Activated naive CD4-positive, alpha-beta T cell treated with Interleukin-2 at 50 U/mL for 16 hours (primary cell): Measurements from ENCODE around the gene UBXN7.
"Not testable (repeated sequence)": the region's sequence is repeated elsewhere in the genome, so short reads cannot be mapped to it uniquely, and the experiment has no call there.

Source experiments
- DNase-seq: peaks from one replicate; pipeline ENCODE4 v3.0.0-alpha.2; 2020

Gene UBXN7

DNA sequence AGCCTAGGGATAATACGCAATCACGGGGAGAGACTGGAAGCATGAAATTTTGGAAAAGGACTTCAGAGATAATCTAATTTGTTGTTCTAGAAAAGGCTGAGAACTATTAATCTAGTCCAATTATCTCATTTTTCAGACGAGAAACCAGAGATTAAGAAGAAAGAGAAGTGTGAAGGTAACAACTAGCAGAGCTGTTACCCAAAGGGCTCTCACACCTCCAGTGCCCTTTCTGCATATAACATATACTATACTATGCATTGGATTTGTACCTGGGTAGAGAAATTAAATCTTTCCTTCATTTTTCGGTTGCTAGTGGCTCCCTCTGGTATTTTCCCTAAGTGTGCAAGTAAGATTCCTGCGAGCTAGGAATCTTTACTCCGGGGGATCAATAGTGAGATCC, 80.7 kb downstream of the UBXN7 start:
- DNase-seq, result no peak

GRCh38 chr3:196350067-196350466, 82.2 kb downstream of the UBXN7 start:
- DNase-seq, result no peak

DNA sequence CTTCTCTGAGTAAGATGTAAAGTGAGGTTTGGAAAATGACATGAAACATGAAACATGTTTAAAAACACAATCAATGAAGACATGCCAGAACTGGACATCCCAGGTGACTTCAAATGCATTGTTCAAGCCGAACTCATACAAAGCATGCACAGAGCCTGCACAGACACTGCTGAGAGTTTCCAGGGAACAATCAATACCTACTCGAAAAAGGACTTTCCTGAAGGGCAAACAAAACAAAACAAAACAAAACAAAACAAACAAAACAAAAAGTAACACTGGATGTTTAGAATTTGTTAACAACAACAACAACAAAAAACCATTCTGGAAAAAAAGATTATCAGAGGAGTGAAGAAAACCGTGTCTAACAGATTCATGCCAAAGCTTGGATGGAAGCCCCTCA, 83.5 kb downstream of the UBXN7 start:
- DNase-seq, result no peak

DNA sequence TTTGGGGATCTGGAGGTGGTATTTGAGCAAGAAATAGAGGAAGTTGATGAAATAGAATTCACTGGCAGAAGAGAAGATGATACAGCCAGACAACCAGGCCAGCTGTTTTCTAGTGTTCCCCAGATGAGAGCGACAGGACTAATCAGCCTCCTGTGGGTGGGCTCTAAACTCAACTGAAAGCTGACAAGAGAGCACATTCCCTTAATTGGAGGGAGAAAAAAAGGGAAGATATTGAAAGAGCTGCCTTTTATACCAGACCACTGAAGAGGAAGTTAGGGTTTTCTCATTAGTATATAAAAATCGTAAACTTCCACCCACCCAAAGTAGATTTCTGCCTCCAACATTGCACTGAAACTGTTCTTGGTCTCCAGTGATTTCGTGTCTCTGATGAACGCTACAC, 87.6 kb downstream of the UBXN7 start:
- no peak for DNase-seq

GRCh38 chr3:196343917-196344316, 88.3 kb downstream of the UBXN7 start:
- DNase-seq, result not testable (repeated sequence)

- no peak for DNase-seq
These were observed 91.1 kb downstream of the UBXN7 start for GRCh38 chr3:196341137-196341536.

DNA sequence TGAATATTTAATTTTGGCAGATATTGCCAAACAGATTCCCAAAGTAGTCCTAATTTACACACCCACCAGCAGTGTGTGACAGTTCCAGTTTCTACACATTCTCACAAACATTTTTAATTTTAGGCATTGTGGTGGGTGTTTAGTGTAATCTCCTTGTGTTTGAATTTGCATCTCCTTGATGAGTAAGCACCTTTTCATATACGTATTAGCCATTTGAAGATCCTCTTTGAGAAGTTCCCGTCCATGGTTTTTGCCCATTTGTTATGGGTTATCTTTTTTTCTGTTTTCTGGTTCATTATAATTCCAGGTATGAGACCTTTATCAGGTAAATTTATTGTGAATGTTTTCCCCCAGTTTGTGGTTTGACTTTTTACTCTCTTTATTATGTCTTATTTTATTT, 91.8 kb downstream of the UBXN7 start:
- DNase-seq, result no peak

GRCh38 chr3:196339493-196340254, 92.6 kb downstream of the UBXN7 start:
- DNase-seq, result no peak

GRCh38 chr3:196339044-196339443, 93.2 kb downstream of the UBXN7 start:
- no peak for DNase-seq

- DNase-seq, result no peak
These were observed 95.7 kb downstream of the UBXN7 start for GRCh38 chr3:196336319-196337145.

GRCh38 chr3:196335503-196335948, 96.7 kb downstream of the UBXN7 start:
- no peak for DNase-seq

- DNase-seq, result no peak
These were observed 97.2 kb downstream of the UBXN7 start for GRCh38 chr3:196334982-196335381.

GRCh38 chr3:196332168-196332567, 100.1 kb downstream of the UBXN7 start:
- DNase-seq, result no peak

DNA sequence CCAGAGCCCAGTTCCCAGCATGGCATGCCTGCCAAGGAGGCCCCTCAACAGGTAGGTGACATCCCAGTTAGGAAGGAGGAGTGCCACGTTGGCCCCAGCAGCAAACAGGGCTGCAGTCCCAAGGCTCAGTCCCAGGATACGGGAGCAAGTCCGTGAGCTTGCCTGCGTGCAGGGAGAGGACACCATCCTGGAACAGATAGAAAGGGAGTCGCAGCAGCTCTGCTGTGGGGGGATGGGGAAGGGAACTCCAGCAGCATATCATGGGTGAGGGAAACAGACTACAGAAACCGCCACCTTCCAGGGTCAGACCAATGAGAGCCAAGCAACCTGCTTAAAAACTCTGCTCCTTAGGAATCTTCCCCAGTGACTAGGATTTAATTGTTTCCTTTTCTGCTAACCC, 104.8 kb downstream of the UBXN7 start:
- no peak for DNase-seq

GRCh38 chr3:196326936-196327335, 105.3 kb downstream of the UBXN7 start:
- DNase-seq, result no peak

GRCh38 chr3:196323691-196324090, 108.5 kb downstream of the UBXN7 start:
- no peak for DNase-seq

DNA sequence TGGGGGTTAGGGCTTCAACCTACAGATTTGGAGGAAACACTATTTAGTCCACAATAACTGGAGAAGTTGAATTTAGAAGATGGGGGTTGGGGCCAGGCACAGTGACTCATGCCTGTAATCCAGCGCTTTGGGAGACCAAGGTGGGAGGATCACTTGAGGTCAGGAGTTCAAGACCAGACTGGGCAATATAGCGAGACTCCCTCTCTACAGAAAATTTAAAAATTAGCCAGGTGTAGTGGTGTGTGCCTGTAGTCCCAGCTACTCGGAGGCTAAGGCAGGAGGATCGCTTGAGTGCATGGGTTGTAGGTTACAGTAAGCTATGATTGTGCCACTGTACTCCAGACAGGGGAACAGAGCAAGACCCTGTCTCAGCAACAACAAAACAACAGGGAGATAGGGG, 109.2 kb downstream of the UBXN7 start:
- DNase-seq, result no peak

DNA sequence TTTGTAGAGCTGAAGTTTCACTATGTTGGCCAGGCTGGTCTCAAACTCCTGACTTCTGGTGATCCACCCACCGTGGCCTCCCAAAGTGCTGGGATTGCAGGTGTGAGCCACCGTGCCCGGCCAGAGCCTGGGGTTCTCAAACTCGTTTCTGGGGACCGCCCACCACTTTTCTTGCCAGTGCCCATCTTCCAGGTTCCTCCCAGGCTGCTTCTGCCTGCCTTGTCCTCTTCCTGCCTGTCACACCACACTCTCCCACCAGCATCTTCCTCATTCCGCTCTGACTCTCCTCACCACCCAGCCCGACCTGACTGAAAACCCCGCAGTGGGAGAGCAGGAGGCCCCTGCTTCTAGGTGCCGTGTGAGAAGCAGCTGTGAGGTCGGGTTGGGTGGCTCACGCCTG, 111.1 kb downstream of the UBXN7 start:
- no peak for DNase-seq

DNA sequence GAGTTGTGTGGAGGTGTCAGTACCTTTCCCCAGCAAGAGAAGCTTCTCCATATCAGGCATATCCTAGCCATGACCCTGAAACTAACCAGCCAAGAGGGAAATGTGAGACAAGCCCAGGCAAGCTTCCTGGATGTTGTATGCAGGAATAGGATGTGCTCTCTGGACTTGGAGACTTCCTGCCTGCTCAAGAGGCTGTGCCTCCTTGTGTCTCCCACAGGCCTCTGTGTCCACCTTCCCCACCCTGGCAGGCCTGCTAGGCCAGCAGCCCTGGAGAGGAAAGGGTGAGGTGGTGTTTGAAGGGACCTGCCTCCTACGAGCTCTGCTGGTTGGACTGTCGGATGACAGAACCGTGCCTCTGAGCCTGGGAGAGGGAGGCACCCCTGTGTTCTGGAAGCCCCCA, 112.1 kb downstream of the UBXN7 start:
- DNase-seq, result no peak

- peak; percentile 89 for DNase-seq
These were observed 114.3 kb downstream of the UBXN7 start, which contains the start of gene DYNLT2B for GRCh38 chr3:196317687-196318467. DYNLT2B (minus strand) TSS chr3:196318240; CDS start chr3:196318152, 88 bp downstream.

DNA sequence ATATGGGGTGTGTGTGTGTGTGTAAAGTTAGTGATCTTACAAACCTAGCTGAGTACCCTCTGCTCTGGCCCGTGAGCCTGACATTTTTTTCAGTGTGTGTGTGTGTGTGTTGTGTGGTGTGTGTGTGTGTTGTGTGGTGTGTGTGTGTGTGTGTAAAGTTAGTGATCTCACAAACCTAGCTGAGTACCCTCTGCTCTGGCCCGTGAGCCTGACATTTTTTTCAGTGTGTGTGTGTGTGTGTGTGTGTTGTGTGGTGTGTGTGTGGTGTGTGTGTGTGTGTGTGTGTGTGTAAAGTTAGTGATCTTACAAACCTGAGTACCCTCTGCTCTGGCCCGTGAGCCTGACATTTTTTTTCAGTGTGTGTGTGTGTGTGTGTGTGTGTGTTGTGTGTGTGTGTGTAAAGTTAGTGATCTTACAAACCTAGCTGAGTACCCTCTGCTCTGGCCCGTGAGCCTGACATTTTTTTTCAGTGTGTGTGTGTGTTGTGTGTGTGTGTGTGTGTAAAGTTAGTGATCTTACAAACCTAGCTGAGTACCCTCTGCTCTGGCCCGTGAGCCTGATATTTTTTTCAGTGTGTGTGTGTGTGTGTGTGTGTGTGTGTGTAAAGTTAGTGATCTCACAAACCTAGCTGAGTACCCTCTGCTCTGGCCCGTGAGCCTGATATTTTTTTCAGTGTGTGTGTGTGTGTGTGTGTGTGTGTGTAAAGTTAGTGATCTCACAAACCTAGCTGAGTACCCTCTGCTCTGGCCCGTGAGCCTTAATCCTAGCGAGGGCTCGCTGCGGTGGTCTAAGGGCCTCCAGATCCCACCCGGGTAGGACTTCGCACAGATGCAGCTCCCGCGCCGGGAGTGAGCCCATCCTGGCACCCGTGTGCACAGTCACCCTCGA, 115.2 kb downstream of the UBXN7 start:
- DNase-seq, result not testable (repeated sequence)

- no peak for DNase-seq
These were observed 116.4 kb downstream of the UBXN7 start for GRCh38 chr3:196315821-196316220.
